Colon (tissue), 2 donors: Measurements from ENCODE around the gene SHISAL2B.
"Not testable (repeated sequence)": the region's sequence is repeated elsewhere in the genome, so short reads cannot be mapped to it uniquely, and the experiment has no call there.

Experiments
- FAIRE-seq: peaks from 2 replicates; lab custom pipeline; 2012; peaks lifted over from hg19 to GRCh38; lab: Jason Lieb, UNC
- donor health status: control.
- donor health status: control.

SHISAL2B gene

GRCh38 chr5:64690417-64691151 lies at the start of gene SHISAL2B:
Gene SHISAL2B, plus strand, starts transcription at chr5:64690503. Its CDS starts 121 bp downstream, at chr5:64690624.
- no peak for FAIRE-seq

GRCh38 chr5:64644831-64645230 lies 45.5 kb upstream of the SHISAL2B start:
- no peak for FAIRE-seq

GRCh38 chr5:64646169-64646568 lies 44.1 kb upstream of the SHISAL2B start:
- FAIRE-seq: no peak

- FAIRE-seq: no peak
These were observed 40.8 kb upstream of the SHISAL2B start for GRCh38 chr5:64649512-64649911.

GRCh38 chr5:64653766-64654560 lies 36.3 kb upstream of the SHISAL2B start:
- FAIRE-seq: no peak

GRCh38 chr5:64654561-64654938 lies 35.8 kb upstream of the SHISAL2B start:
- FAIRE-seq: no peak

- no peak for FAIRE-seq
These were observed 34.7 kb upstream of the SHISAL2B start for GRCh38 chr5:64655596-64655995.

- FAIRE-seq: no peak
These were observed 31.0 kb upstream of the SHISAL2B start for GRCh38 chr5:64659289-64659688.

GRCh38 chr5:64663181-64663580 lies 27.1 kb upstream of the SHISAL2B start:
- FAIRE-seq: not testable (repeated sequence)

GRCh38 chr5:64665243-64665642 lies 25.1 kb upstream of the SHISAL2B start:
- FAIRE-seq: no peak

- no peak for FAIRE-seq
These were observed 24.2 kb upstream of the SHISAL2B start for GRCh38 chr5:64666078-64666477.

GRCh38 chr5:64667068-64667467 lies 23.2 kb upstream of the SHISAL2B start:
- FAIRE-seq: no peak

GRCh38 chr5:64670277-64670676 lies 20.0 kb upstream of the SHISAL2B start:
- no peak for FAIRE-seq

GRCh38 chr5:64671678-64672077 lies 18.6 kb upstream of the SHISAL2B start:
- FAIRE-seq: no peak

- FAIRE-seq: no peak
These were observed 11.9 kb upstream of the SHISAL2B start for GRCh38 chr5:64678374-64678773.

- no peak for FAIRE-seq
These were observed 10.0 kb upstream of the SHISAL2B start for GRCh38 chr5:64680289-64680688.

- FAIRE-seq: no peak
These were observed 7.7 kb upstream of the SHISAL2B start for GRCh38 chr5:64682608-64683007.

- FAIRE-seq: no peak
These were observed 4.4 kb upstream of the SHISAL2B start for GRCh38 chr5:64685866-64686265.

GRCh38 chr5:64688391-64688790 lies 1.9 kb upstream of the SHISAL2B start:
- FAIRE-seq: no peak

- FAIRE-seq: no peak
These were observed 1.3 kb upstream of the SHISAL2B start for GRCh38 chr5:64688965-64689364.

GRCh38 chr5:64690104-64690416 lies 243 bp upstream of the SHISAL2B start:
- FAIRE-seq: no peak

- FAIRE-seq: no peak
These were observed 988 bp downstream of the SHISAL2B start for GRCh38 chr5:64691291-64691690.

- no peak for FAIRE-seq
These were observed 3.3 kb downstream of the SHISAL2B start for GRCh38 chr5:64693636-64694035.

GRCh38 chr5:64696414-64696813 lies 6.1 kb downstream of the SHISAL2B start:
- FAIRE-seq: not testable (repeated sequence)
